ENCODE data around the gene ATG16L2.
A peak's percentile ranks its signal among the peaks of the same experiment; 100 is the strongest.
"Not testable (repeated sequence)": the region's sequence is repeated elsewhere in the genome, so short reads cannot be mapped to it uniquely, and the experiment has no call there.

The ATG16L2 gene

DNA sequence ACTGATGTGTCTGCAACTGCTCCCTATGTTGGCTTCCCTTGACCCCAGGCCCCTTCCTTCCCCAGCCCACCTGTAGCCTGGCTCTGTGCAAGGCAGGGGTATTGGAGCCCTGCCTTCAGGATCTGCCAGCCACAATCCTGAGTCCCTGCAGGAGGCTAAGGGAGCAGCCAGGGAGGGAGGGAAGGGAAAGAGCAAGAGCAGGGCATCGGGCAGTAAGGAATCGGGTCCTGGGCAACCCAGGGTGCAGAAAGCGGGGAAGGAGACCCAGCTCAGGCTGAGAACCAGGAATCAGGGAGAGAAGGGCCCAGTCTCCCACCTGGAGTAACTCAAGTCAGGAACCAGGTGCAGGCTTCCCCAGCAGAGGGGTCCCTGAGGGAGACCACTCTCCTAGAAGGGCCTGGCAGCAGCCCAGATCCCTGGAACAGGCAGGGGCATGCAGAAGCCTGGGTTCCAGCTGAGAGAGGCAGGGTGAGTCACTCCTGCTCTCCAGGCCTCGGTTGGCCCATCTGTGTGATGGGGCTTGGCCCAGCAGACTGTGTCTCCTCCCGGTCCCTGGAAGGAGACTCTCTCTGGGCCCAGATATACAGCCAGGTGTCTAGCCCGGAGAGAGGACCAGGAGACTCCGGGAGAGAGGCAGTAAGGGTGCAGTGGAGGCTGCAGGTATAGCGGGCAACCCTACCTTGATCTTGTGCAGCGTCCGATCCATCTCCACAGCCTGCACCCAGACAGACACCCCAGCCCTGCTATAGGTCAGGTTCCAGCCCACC, 33.7 kb upstream of the ATG16L2 start:
- peak; percentile 75 for DNase-seq

- peak; percentile 94 for DNase-seq
These were observed 33.2 kb upstream of the ATG16L2 start for GRCh38 chr11:72781063-72781312.

GRCh38 chr11:72781313-72782080, 32.7 kb upstream of the ATG16L2 start:
- DNase-seq: peak; percentile 84

DNA sequence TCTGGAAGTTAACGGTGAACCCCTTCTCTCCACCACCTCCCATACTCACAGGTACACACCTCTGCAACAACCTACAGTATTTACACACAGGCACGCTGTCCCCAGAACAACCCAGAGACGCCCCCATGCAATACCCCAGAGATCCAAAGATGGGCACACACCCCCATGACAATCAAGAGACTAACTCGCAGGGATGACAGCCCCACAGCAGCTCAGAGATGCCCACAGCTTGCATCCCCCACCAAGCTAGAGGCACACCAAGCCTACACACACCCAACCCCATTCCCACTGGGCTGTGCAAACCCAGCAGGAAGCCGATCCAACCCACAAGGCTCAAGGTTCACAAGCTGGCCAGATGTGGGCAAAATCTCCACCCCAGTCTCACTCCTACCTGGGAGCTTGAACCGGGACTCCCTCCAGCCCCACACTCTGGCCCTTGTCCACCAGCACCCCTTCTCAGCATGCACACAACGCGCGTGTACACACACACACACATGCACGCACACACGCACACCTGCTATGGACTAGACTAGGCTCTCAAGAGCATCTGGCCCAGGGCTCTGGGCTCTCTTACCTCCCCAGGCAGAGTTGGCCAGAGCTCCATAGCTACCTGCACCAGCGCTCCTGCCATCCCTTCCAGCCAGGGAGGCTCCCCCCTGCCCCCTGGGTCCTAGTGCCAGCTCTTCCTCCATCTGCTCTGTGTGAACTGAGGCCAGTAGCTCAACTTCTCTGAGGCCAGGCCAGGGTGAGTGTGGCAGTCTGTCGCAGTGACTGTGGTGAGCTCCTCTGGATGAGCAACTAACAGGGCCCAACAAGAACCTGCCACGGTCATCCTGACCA, 31.9 kb upstream of the ATG16L2 start:
- DNase-seq: peak; percentile 95

GRCh38 chr11:72783144-72783905, 30.9 kb upstream of the ATG16L2 start:
- no peak for DNase-seq

DNA sequence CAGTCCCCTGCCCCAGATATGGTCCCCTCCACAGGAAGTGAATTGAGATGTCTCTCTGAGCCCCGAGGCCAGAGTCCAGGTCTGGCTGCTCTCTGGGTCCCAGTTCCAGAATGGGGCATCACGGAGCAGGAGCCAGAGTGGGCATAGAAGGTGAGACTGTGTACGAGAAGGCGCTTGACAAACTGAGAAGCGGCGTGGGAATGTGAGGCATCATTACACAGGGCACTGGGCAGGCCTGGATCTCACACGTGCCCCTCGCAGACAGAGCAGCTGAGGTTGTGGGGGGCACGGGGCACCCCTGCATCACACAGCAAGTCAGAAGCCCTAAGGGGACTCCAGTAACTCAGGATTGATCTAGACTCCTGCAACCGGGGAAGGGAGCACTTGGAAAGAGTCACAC, 29.5 kb upstream of the ATG16L2 start:
- DNase-seq: no peak

GRCh38 chr11:72786305-72787215, 27.7 kb upstream of the ATG16L2 start:
- DNase-seq: peak; percentile 100

DNA sequence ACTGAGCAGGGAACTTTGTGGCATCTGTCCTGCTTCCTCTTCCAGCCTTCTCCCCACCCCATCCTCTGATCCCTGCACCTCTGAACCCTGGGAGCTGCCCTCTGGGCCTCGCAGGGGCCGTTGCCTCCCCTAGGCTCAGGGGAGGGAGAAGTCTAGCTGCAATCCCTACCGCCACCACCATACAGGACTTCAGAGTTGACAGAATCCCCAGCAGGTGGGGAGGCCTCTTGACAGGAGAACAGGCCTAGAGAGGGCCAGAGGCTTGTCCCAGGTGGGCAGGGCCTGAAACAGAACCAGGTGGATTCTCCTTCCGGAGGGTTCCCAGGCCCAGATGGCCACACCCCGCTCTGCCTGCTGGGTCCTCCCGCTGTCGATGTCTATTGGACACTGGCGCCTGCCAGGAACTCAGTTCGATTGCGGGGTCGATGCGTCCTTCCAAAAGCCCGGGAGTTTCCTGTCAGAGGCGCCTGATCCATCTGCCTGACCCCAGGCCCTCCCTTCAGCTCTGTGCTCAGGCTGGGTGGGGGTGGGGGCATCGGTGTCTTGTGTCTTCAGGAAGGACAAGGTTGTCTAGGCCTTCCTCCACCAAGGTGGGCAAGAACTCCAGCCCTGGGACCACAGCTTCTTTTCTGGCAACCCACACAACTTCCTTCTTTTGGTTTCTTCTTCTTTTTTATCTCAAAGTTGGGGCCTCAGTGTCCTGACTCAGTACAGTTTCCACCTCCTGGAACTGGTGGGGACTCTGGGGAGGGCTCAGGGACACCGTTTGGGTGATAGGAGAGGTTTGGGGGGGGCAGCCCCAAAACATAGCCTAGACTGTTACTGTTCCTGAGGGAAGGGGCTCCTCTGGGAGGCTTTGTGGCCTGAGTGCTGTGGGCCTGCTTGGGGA, 26.8 kb upstream of the ATG16L2 start:
- peak; percentile 100 for DNase-seq

GRCh38 chr11:72788241-72788640, 26.0 kb upstream of the ATG16L2 start:
- no peak for DNase-seq

- no peak for DNase-seq
These were observed 24.6 kb upstream of the ATG16L2 start for GRCh38 chr11:72789493-72790131.

- not testable (repeated sequence) for DNase-seq
These were observed 23.0 kb upstream of the ATG16L2 start for GRCh38 chr11:72791228-72791627.

GRCh38 chr11:72792437-72793021, 21.7 kb upstream of the ATG16L2 start:
- peak; percentile 61 for DNase-seq

DNA sequence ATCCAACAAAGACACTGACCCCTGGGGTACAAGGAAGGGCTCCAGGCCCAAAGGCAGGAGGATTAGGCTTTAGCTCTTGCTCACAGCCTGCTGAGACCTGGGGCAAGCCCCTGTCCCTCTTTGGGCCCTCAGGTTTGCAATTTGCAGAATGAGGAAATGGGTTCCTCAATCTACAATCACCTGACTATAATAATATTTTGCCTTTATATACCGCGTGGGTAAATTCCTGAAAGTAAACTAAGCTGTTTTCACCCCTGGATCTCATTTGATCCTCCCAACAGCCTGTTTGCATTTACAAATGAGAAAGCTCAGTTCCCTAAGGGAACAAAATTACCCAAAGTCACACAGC, 21.2 kb upstream of the ATG16L2 start:
- no peak for DNase-seq

DNA sequence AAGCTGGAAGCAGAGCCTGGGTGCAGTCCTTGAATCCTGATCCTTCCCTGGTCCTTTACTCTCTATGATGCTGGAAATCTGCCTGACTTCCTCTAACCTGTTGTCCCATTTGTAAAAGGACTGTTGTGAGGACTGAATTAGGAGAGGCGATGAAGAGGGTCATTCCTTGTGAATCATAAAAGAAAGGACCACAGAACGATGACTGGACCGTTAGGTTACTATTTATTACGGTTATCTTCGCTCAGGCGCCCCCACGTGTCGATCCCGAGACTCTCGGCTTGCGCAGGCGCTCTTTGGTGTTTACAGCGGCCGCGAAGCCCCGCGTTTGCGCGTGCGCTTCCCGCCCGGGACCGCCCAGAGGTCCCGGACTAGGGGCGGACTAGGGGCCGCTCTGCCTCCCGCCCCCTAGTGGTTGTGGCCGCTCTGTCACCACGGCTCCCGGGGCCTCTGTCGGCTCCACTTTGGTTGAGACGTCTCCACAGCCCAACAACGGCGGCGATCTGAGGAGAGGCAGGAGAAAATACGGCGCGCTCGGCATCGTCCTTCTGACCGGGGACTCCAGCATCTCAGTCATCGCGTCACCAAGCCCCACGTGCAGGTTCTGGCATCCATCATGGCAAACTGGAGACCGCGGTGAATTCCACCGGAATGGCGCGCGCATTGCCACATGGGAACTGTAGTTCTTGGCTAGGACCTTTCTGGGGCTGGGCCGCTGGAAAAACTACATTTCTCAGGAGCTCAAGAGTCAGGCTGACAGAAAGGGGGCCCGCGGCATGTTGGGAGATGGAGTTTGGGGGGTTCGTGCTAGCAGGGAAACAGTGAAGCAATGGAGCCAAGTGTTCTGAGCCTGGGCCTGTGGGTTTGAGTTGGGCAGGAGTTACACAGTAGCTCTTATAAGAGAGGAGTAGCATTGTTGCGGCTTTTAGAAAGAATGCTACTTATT, 20.5 kb upstream of the ATG16L2 start, which contains the start of gene STARD10:
Gene STARD10, minus strand, starts transcription at position 623 of the 943 bp plus-strand sequence. CDS start 12,866 bp downstream, outside the sequence.
- peak; percentile 100 for DNase-seq

DNA sequence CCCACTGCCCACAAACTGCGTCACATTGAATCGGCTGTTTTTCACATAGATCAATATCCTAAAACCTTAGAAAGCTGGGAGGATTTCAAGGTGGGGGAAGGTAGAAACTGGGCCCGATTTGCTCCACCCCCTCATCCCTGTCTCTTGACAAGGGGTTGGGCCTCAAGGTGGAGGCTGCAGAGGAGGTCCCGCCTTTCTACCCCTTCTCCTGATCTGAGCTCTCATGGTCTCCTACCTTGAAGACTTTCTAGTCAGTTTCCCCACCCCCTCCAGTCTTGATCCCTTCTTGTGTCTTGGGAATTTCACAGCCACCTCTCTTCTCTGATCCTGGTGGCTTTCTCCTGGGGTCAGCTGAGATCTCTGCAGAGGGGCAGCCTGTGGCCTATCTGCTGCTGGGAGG, 15.8 kb upstream of the ATG16L2 start:
- DNase-seq: no peak

- no peak for DNase-seq
These were observed 14.8 kb upstream of the ATG16L2 start for GRCh38 chr11:72799441-72799840.

- DNase-seq: no peak
These were observed 11.4 kb upstream of the ATG16L2 start for GRCh38 chr11:72802822-72803221.

GRCh38 chr11:72805216-72805615, 9.0 kb upstream of the ATG16L2 start:
- no peak for DNase-seq

GRCh38 chr11:72806378-72806777, 7.8 kb upstream of the ATG16L2 start:
- not testable (repeated sequence) for DNase-seq

Data from DMS53 (cell line).